Neutrophil (primary cell): ENCODE results near the gene FBN2.

Source experiments
- H3K27ac ChIP-seq: fragments of 200-600 bp; sonication (generic); 2 replicates; pipeline ENCODE4 v1.5.1; 2016; ENCODE audit warnings: mild to moderate bottlenecking, moderate library complexity
- H3K27me3 ChIP-seq: fragments of 200-600 bp; sonication (generic); 2 replicates; pipeline ENCODE4 v1.6.0; 2016; ENCODE audit warnings: mild to moderate bottlenecking
- H3K36me3 ChIP-seq: fragments of 200-600 bp; sonication (generic); 2 replicates; pipeline ENCODE4 v1.5.1; 2017
- H3K4me1 ChIP-seq, 2 experiments: fragments of 200-600 bp in 1 of 2; sonication (generic) in 1 of 2; 1 replicate in 1 of 2; 2 replicates in 1 of 2; pipeline versions ENCODE4 v1.5.1 to v1.6.1; 2013 to 2016; ENCODE audit warnings: low read depth in 1 of 2, low read length in 1 of 2, mild to moderate bottlenecking in 1 of 2, moderate library complexity in 1 of 2; ENCODE audit not compliant: control insufficient read depth in 1 of 2, insufficient read depth in 1 of 2
- H3K4me3 ChIP-seq, 2 experiments: fragments of 200-600 bp in 1 of 2; sonication (generic) in 1 of 2; 1 replicate in 1 of 2; 2 replicates in 1 of 2; pipeline ENCODE4 v1.5.1; 2013 to 2016; ENCODE audit warnings: low read depth in 1 of 2, low read length in 1 of 2, mild to moderate bottlenecking in 1 of 2, moderate library complexity in 1 of 2
- H3K9me3 ChIP-seq: fragments of 200-600 bp; sonication (generic); 2 replicates; pipeline ENCODE4 v1.5.1; 2016
- CTCF ChIP-seq: fragments of 200-600 bp; sonication (generic); IDR thresholded peaks from 2 replicates; pipeline ENCODE4 v1.5.1; 2016; ENCODE audit warnings: antibody characterized with exemption

FBN2 gene

GRCh38 chr5:128345247-128345646 is 192.8 kb downstream of the FBN2 start:
- Histone ChIP-seq H3K27me3 (no peaks in the 10 kb centered on the region), H3K27ac (no peak overlapping the region), H3K9me3 (no peaks in the 10 kb centered on the region), H3K4me1 (peaks cover 16 to 21% of the 10 kb centered on the region in 2 experiments), H3K36me3 (peaks cover 16% of the 10 kb centered on the region), H3K4me3 (no peak overlapping the region)
- no peak for TF ChIP-seq CTCF

DNA sequence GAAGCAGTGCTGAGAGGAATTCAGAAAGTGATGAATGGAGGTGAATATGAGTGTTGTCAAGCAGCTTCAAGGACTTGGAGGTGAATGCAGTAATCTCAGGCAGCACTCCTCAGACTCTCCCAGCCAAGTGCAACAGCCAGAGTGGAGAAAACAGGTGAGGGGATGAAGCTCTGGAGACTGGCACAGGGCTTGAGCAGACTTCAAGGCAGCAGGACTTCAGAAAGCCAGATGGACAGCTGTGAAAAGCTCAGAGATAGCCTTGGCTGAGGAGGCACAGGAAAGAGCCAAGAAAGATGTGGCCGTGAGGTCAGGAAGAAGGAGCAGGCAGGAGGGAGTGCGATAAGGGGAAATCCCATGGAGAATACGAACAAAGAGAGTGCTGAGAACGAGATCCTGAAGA is 194.9 kb downstream of the FBN2 start:
- Histone ChIP-seq H3K36me3 (peaks cover 6% of the 10 kb centered on the region), H3K27me3 (no peaks in the 10 kb centered on the region), H3K27ac (no peak overlapping the region), H3K9me3 (no peaks in the 10 kb centered on the region), H3K4me1 (peaks cover 16 to 21% of the 10 kb centered on the region in 2 experiments), H3K4me3 (no peak overlapping the region)
- TF ChIP-seq CTCF: no peak

DNA sequence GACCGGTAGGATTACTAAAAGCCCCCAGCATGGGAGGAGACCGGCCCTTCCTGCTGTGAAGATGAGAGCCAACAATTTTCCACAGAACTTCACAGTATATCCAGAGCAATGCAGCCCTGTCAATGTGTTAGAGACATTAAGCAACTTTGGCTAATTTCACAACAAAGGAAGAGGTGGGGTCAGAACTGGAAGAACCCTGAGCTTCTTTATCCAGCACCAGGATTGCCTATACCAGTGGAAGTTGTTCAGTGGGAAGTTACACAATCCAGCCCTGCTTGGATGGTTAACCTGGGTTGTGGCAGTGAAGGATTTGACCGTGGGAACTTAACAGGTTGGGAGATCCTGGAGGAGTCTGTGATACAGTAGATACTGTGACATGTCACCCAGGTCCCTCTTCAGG is 197.0 kb downstream of the FBN2 start:
- H3K9me3 ChIP-seq: no peaks in the 10 kb centered on the region

GRCh38 chr5:128340648-128341047 is 197.4 kb downstream of the FBN2 start:
- no peaks in the 10 kb centered on the region for H3K27me3 ChIP-seq
- H3K4me1 ChIP-seq: peaks cover 16 to 21% of the 10 kb centered on the region in 2 experiments

More for the DNA sequence above, 197.0 kb downstream of the FBN2 start:
- TF ChIP-seq CTCF: no peak
- Histone ChIP-seq H3K27ac (no peak overlapping the region), H3K4me1 (peaks cover 16 to 21% of the 10 kb centered on the region in 2 experiments), H3K27me3 (no peaks in the 10 kb centered on the region), H3K4me3 (no peak overlapping the region), H3K36me3 (peaks cover 22% of the 10 kb centered on the region)

DNA sequence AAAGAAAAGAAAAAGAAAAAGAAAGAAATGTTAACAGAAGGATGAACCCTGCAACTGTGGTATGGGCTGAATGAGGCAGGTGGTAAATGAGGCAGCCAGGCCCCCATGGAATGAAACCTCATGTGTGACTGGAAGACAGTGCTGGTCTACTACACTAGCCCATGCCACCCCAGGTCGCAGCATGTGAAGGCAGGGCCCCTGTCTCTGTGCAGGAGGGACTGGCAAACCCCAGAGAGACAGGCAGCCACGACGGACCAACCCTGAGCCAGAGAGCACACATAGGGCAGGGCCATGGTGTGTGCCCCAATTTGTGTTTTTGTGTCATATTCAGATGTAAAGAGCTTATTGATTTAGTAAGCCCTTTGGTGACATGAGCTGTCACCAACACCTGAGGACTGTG is 198.5 kb downstream of the FBN2 start:
- peaks cover 29% of the 10 kb centered on the region for H3K36me3 ChIP-seq
- no peaks in the 10 kb centered on the region for H3K27me3 ChIP-seq
- H3K9me3 ChIP-seq: no peaks in the 10 kb centered on the region
- TF ChIP-seq CTCF: no peak
- H3K4me3 ChIP-seq: no peak overlapping the region
- H3K4me1 ChIP-seq: peaks cover 16 to 21% of the 10 kb centered on the region in 2 experiments
- H3K27ac ChIP-seq: no peak overlapping the region

More at GRCh38 chr5:128340648-128341047, 197.4 kb downstream of the FBN2 start:
- Histone ChIP-seq H3K9me3 (no peaks in the 10 kb centered on the region), H3K27ac (no peak overlapping the region), H3K36me3 (peaks cover 26% of the 10 kb centered on the region), H3K4me3 (no peak overlapping the region)
- no peak for TF ChIP-seq CTCF

- H3K4me3 ChIP-seq: no peak overlapping the region
- no peaks in the 10 kb centered on the region for H3K27me3 ChIP-seq
- H3K9me3 ChIP-seq: no peaks in the 10 kb centered on the region
- H3K4me1 ChIP-seq: peaks cover 16 to 21% of the 10 kb centered on the region in 2 experiments
- H3K27ac ChIP-seq: no peak overlapping the region
- H3K36me3 ChIP-seq: peaks cover 33% of the 10 kb centered on the region
- TF ChIP-seq CTCF: no peak
These were observed 199.4 kb downstream of the FBN2 start for GRCh38 chr5:128338649-128339048.
